HG03060 (cell line): Measurements from ENCODE around the gene SPDYC.

Experiments used
- ATAC-seq: cut with Tn5 transposase; IDR thresholded peaks from one replicate; pipeline ENCODE4 v1.9.1; 2021; ENCODE audit warnings: low read depth, moderate number of reproducible peaks; ENCODE audit not compliant: unreplicated experiment

The SPDYC gene

DNA sequence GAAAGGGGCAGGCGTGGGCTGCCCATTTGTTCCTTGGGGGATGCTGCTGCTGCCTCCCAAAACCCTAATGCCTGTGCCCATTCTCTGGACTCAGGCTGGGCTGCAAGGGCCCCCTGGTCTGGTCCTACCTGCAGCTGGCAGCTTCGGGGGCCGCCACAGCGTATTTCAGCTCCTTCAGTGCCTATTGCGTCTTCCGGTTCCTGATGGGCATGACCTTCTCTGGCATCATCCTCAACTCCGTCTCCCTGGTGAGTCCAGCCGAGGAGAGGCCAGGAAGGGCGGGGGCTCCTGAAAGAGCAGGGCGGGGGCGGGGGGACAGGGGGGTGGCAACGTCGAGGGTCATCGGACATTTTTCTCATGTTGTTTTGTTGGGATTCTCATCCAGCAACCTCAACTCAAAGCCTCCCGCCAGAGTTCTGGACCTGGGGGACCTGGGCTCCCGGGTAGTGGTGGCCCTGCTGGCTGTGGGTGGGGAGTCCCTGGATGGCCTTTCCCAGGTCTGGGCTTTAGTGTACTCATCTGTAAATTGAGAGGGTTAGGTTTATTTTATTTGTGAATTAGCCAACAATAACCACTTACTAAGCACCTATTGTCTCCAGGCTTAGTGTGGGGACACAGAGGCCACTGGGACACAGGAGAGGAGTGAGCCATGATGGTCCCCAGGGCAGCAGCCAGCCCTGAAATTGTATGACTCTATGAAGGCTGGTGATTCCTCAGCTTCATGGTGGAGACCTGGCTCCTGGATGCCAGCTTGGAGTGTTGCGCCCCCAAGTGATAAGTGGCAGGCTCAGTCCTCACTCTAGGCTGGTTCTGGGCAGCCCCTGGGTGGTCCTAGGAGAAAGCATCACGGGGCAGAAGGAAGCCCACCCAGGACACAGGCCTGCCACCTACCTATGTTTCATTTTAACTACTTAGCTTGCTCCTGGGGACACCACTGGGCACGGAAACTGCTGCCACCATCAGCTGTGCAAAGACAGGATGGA, 47.7 kb downstream of the SPDYC start:
- no peak for ATAC-seq

DNA sequence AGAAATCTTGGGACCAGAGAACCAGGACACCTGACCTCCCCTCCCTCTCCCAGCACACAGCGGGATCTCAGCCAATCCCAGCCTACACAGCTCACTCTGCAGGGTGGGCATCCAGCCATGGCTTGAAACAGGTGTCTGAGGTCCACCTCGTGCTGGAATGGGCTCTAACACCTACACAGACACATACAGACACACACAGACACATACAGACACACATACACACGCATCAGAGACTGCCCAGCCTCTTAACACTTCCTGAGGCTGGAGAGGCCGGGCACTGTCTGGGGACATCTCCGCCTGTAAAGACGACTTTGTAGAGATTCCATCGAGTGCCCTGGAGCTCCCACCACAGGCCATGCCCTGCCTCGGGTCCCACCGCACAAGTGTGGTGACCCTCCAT, 48.4 kb downstream of the SPDYC start:
- no peak for ATAC-seq

DNA sequence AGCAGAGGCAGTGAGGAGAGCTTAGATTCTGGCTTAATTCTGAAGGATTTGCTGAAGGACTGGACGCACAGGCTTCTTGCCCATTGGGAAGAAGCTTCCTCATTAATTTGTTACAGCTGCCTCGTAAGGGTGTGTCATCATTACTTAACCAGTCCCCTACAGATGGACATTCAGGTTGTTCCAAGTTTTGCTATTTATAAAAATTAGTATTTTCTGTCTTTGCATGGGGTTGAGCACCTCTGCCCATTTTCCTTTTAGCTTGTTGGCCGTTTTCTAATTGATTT, 49.8 kb downstream of the SPDYC start:
- ATAC-seq = no peak

DNA sequence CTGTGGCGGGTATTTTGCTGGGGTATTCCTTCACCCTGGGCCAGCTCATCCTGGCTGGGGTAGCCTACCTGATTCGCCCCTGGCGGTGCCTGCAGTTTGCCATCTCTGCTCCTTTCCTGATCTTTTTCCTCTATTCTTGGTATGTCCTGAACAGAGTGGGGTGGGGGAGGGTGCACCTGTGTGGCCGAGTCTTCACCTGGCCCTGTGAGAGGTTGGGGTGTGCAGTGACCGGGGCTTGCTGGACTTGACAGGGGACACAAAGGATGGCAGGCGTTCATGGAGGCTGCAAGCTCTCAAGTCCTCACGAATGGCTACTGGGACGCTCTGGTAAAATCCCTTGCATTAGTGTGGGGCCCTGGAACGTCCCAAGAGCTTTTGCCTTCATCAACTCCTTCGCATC, 51.0 kb downstream of the SPDYC start:
- no peak for ATAC-seq
